ENCODE results near the gene MNT.

DNA sequence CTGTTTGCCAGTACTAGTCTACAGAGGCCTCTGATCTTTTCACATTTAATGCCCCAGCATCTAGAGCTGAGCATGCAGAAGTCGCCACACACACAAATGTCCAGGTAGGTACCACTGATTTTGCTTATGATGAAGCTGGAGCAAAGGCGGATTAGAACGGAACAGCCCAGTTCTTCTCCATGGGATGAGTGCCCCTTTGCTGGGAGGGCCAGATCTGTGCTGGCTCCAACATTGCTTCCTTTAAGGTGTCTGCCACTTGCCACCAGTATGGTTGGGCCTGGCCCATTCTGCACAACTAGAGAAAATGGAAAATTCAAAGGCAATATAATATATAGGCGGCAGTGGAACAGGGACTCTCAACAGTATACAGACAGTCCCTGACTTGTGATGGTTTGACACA lies 2.2 kb upstream of the MNT start:
- TF ChIP-seq POLR2A (IDR thresholded peaks at IDR 0.05; ENCODE audit: low read length) = no peak
- no peak for TF ChIP-seq JUNB (IDR thresholded peaks at IDR 0.05)
- TF ChIP-seq CTCF (IDR thresholded peaks at IDR 0.05) = no peak
